A549 (cell line): ENCODE data around the gene ANKRD23. TPM values are rescaled to one million over a fixed set of nuclear protein-coding genes. Genes with fewer than 3 reads are reported as not detected.

Experiments
- ATAC-seq, 2 experiments: fragments of 200-7000 bp in 1 of 2; fragments of >200 bp in 1 of 2; cut with Nextera tagmentation in 1 of 2; cut with Tn5 transposase in 1 of 2; 3 replicates each; pipeline versions ENCODE4 v1.8.0 to v1.9.1; 2018 to 2020; ENCODE audit warnings: mild to moderate bottlenecking in 1 of 2, moderate library complexity in 1 of 2
- CTCF ChIA-PET: fragments of 300-600 bp; sonication (Branson Sonifier 250); formaldehyde crosslinking; extraction: SDS; loops from one replicate; lab custom pipeline; 2021; ENCODE audit warnings: antibody characterized with exemption, inconsistent platforms; lab: Yijun Ruan, JAX
- POLR2A ChIA-PET: fragments of 350-600 bp; formaldehyde crosslinking; extraction: SDS; loops from one replicate; lab custom pipeline; 2021; ENCODE audit warnings: antibody characterized with exemption, inconsistent platforms; lab: Yijun Ruan, JAX
- DNase-seq, 2 experiments: peaks; one replicate each; pipeline versions ENCODE4 v3.0.0 to v3.0.0-alpha.2; 2011 to 2016; ENCODE audit warnings: low read depth in 1 of 2, low spot score in 1 of 2
- FAIRE-seq: peaks from 2 replicates; lab custom pipeline; 2011; peaks lifted over from hg19 to GRCh38; lab: Jason Lieb, UNC
- H3K27ac ChIP-seq, 2 experiments: fragments of >200 bp; sonication (Bioruptor Twin); formaldehyde crosslinking; 3 replicates each; pipeline ENCODE4 v1.5.1; 2016 to 2017
- H3K4me1 ChIP-seq: fragments of >200 bp; sonication (Bioruptor Twin); formaldehyde crosslinking; 3 replicates; pipeline ENCODE4 v1.6.1; 2016
- H3K4me2 ChIP-seq: fragments of >200 bp; sonication (Bioruptor Twin); formaldehyde crosslinking; 3 replicates; pipeline ENCODE4 v1.6.1; 2016
- H3K4me3 ChIP-seq: fragments of >200 bp; sonication (Bioruptor Twin); formaldehyde crosslinking; 3 replicates; pipeline ENCODE4 v1.5.1; 2016
- H3K9me3 ChIP-seq: fragments of >200 bp; sonication (Bioruptor Twin); formaldehyde crosslinking; 3 replicates; pipeline ENCODE4 v1.6.1; 2016
- BCL3 ChIP-seq: fragments of >200 bp; sonication (Bioruptor Twin); formaldehyde crosslinking; IDR thresholded peaks from 3 replicates; pipeline ENCODE4 v1.6.1; 2016
- CHD4 ChIP-seq: fragments of 200-600 bp; sonication (generic); IDR thresholded peaks from 2 replicates; pipeline ENCODE4 v1.6.1; 2016; ENCODE audit warnings: antibody characterized with exemption, mild to moderate bottlenecking, borderline replicate concordance
- E2F6 ChIP-seq: IDR thresholded peaks from 2 replicates; pipeline ENCODE4 v1.6.1; 2012; ENCODE audit warnings: low read depth, borderline replicate concordance
- EHF ChIP-seq: fragments of 250-450 bp; sonication (Bioruptor Pico); IDR thresholded peaks from 2 replicates; pipeline ENCODE4 v1.5.0; 2020; ENCODE audit warnings: mild to moderate bottlenecking
- EHMT2 ChIP-seq: fragments of 200-600 bp; sonication (generic); IDR thresholded peaks from 2 replicates; pipeline ENCODE4 v1.6.1; 2016; ENCODE audit warnings: antibody characterized with exemption, low read depth, mild to moderate bottlenecking, moderate library complexity
- ELK1 ChIP-seq: fragments of 150-350 bp; IDR thresholded peaks from 2 replicates; pipeline ENCODE4 v1.6.1; 2014; ENCODE audit warnings: low read depth, mild to moderate bottlenecking, low read length
- KDM5A ChIP-seq: fragments of 200-600 bp; sonication (generic); IDR thresholded peaks from 2 replicates; pipeline ENCODE4 v1.6.1; 2016; ENCODE audit warnings: antibody characterized with exemption, mild to moderate bottlenecking
- MAFK ChIP-seq: fragments of 450-650 bp; IDR thresholded peaks from 2 replicates; pipeline ENCODE4 v1.6.1; 2014; ENCODE audit not compliant: partially characterized antibody
- NPAS2 ChIP-seq: fragments of 250-450 bp; sonication (Bioruptor Pico); IDR thresholded peaks from 2 replicates; pipeline ENCODE4 v1.8.0; 2022; ENCODE audit warnings: mild to moderate bottlenecking, moderate library complexity, borderline replicate concordance
- NR3C1 ChIP-seq: fragments of >200 bp; sonication (Bioruptor Twin); formaldehyde crosslinking; IDR thresholded peaks from 3 replicates; pipeline ENCODE4 v1.6.1; 2017
- PHF8 ChIP-seq: fragments of 200-600 bp; sonication (generic); IDR thresholded peaks from 2 replicates; pipeline ENCODE4 v1.6.1; 2016; ENCODE audit warnings: low read depth, mild to moderate bottlenecking, antibody characterized with exemption, moderate library complexity, borderline replicate concordance
- POLR2A ChIP-seq: IDR thresholded peaks from 2 replicates; pipeline ENCODE4 v1.6.1; 2012; ENCODE audit warnings: mild to moderate bottlenecking, low read length
- POLR2AphosphoS2 ChIP-seq: conservative IDR thresholded peaks from 2 replicates; pipeline ENCODE4 v1.6.1; 2012; ENCODE audit warnings: low read length, improper control_type of control experiment, inconsistent platforms
- RCOR1 ChIP-seq: fragments of 150-350 bp; IDR thresholded peaks from 2 replicates; pipeline ENCODE4 v1.6.1; 2014; ENCODE audit warnings: antibody characterized with exemption, low read length, low read depth
- RFX5 ChIP-seq: fragments of 450-650 bp; IDR thresholded peaks from 2 replicates; pipeline ENCODE4 v1.7.1; 2014; ENCODE audit warnings: antibody characterized with exemption, mild to moderate bottlenecking, moderate library complexity
- TP53 ChIP-seq: fragments of 250-450 bp; sonication (Bioruptor Pico); IDR thresholded peaks from 2 replicates; pipeline ENCODE4 v1.5.0; 2021; ENCODE audit warnings: mild to moderate bottlenecking, moderate library complexity
- WGBS: methylation state at CpG from one replicate; pipeline ENCODE4 v1.1.6; 2017; ENCODE audit errors: missing lambda C conversion rate; 5-methylcytosine and 5-hydroxymethylcytosine counted together
- polyA plus RNA-seq, 4 experiments: library from polyadenylated mRNA; depleted of rRNA in 3 of 4; stranded (reverse); fragments of >200 nt; fragmentation: RNase III in 1 of 4; extraction: RNeasy Plus Mini Kit Qiagen cat#74134 plus additional on column Dnase treatment in 1 of 4; gene quantifications; 2 replicates in 3 of 4; 3 replicates in 1 of 4; pipeline ENCODE4 v1.2.3, GENCODE V29; 2011 to 2017

ANKRD23 gene
- polyA plus RNA-seq, 2 of the 4 experiments (the other 2 are of a cell fraction) = 1.9 to 2.4 TPM

GRCh38 chr2:96870626-96871255, 26.9 kb upstream of the ANKRD23 start:
- CTCF ChIA-PET = interaction anchor here (0.8 to 3.3 kb wide), 5 partner anchors 9 to 80 kb away, joined by 3 to 13 read pairs (median 4); partner anchors contain the start of gene ANKRD39
- Histone ChIP-seq H3K4me3 (peak overlapping the region; percentile 100; the same call in 2 of the 3 replicates), H3K4me1 (peaks cover 13% of the 10 kb centered on the region), H3K4me2 (peak overlapping the region; percentile 90), H3K9me3 (no peaks in the 10 kb centered on the region), H3K27ac (peak overlapping the region; percentile 99 to 100; a peak in 5 of 6 replicates)
- TF ChIP-seq NR3C1 = no peak
- no peak for TF ChIP-seq PHF8
- peak; percentile 51 for TF ChIP-seq MAFK
- no peak for TF ChIP-seq CHD4
- no peak for TF ChIP-seq EHMT2
- POLR2A ChIA-PET = no interaction called here
- 64% methylated on average over 13 of the region's 13 CpGs for WGBS
- no peak for FAIRE-seq
- peak in 1 of 2 experiments; percentile 31 for DNase-seq
- ATAC-seq = no peak

- 44% methylated on average over 7 of the region's 93 CpGs for WGBS
- H3K4me2 ChIP-seq = peak within 1 kb of the TSS; percentile 90
- POLR2A ChIA-PET = interaction anchor here (0.6 kb wide), 1 partner anchor 15 kb away, joined by 3 read pairs; no protein-coding TSS in a partner anchor
Measured at GRCh38 chr2:96869822-96870625, 26.2 kb upstream of the ANKRD23 start, which contains the start of gene SEMA4C. Gene SEMA4C, minus strand, starts transcription at chr2:96870080. Its CDS starts 2,194 bp downstream, at chr2:96867886.

GRCh38 chr2:96869281-96869821, 25.5 kb upstream of the ANKRD23 start:
- Histone ChIP-seq H3K9me3 (no peaks in the 10 kb centered on the region), H3K4me3 (peak overlapping the region; percentile 100)
- peak; percentile 39 to 50 for ATAC-seq
- TF ChIP-seq POLR2AphosphoS2 = no peak
- no peak for TF ChIP-seq KDM5A
- no peak for TF ChIP-seq RFX5
- no peak for TF ChIP-seq E2F6
- no peak for TF ChIP-seq POLR2A
- no peak for TF ChIP-seq NPAS2 (CRISPR knock-in tag)
- TF ChIP-seq RCOR1 = no peak
- TF ChIP-seq TP53 = no peak
- no peak for TF ChIP-seq ELK1
- TF ChIP-seq, all 56 proteins: peak for 0
- Histone ChIP-seq H3K4me2 (peak overlapping the region; percentile 90), H3K27ac (peak overlapping the region; percentile 99 to 100), H3K4me1 (peaks cover 13% of the 10 kb centered on the region)
- WGBS = no CpG with 5 or more reads among the region's 64 CpGs
- ChIA-PET CTCF (interaction anchor here (0.6 to 4.2 kb wide), 22 partner anchors 10 to 319 kb away, joined by 3 to 54 read pairs (median 6); partner anchors contain the start of genes ANKRD36 and ANKRD39), POLR2A (interaction anchor here (0.6 to 1.5 kb wide), 5 partner anchors 11 to 231 kb away, joined by 3 to 30 read pairs (median 4); partner anchors contain the start of genes ANKRD39, CNNM3 and KANSL3)
- FAIRE-seq (no peak), DNase-seq (peak in 1 of 2 experiments; percentile 35)

More at GRCh38 chr2:96869822-96870625, 26.2 kb upstream of the ANKRD23 start, which contains the start of gene SEMA4C:
- TF ChIP-seq BCL3 = 0 out of 3 replicates have a peak, but pooled peaks have one; percentile 18
- TF ChIP-seq KDM5A = no peak
- peak; percentile 40; the same call in 1 of the 2 replicates for TF ChIP-seq POLR2A
- no peak for TF ChIP-seq EHF
- ATAC-seq = peak; percentile 39 to 48
- no peak for FAIRE-seq
- Histone ChIP-seq H3K27ac (peak within 1 kb of the TSS; percentile 99 to 100), H3K9me3 (no peaks in the 10 kb centered on the region), H3K4me3 (peak within 1 kb of the TSS; percentile 100), H3K4me1 (peaks cover 13% of the 10 kb centered on the region)
- peak; percentile 30 to 32 for DNase-seq
- CTCF ChIA-PET = interaction anchor here (0.8 to 4.2 kb wide), 10 partner anchors 9 to 92 kb away, joined by 3 to 54 read pairs (median 8); partner anchors contain the start of gene ANKRD39
